Measurements from ENCODE around the gene CLEC20A. TPM values are rescaled to one million over a fixed set of nuclear protein-coding genes. Genes with fewer than 3 reads are reported as not detected.

The CLEC20A gene
- total and polyA plus RNA-seq, 9 of the 15 experiments (the other 6 are each of a cell fraction or from before 2014, with no cell fraction given) = not detected

DNA sequence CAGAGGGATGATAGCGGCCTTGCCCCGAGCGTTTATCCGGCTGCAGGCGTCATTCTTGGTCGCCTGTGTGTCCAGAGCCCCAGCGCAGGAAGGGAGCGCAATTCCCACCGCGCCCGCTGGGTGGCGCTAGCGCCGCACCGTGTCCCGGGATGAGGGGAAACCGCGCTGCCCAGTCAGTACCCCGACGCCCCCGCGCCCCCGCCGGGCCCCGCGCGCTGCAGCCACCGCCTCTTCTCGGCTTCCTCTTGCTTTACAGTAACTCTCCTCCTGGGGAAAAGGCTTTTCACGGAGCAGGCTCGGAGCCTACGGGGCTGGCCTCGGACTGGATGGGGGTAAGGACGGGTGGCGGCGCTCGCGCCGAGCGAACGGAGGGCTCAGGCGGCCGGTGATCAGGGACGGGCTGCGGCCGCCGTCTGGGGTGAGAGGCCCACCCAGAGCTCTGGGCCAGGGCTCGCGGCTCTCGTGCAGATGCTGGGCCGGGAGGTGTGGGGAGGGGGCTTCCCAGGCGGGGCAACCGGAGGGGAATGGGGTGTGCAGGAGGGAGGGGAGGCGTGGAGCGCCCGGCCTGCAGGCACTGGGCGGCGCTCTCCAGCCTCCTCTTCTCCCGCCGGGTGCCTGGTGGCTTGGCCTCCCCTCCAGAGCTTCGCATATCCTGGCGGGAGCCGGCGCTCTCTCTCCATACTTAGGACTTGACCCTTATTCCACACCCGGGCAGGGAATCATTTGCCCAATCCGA is 46.0 kb upstream of the CLEC20A start (continued):
- TF ChIP-seq, protein P1, sequence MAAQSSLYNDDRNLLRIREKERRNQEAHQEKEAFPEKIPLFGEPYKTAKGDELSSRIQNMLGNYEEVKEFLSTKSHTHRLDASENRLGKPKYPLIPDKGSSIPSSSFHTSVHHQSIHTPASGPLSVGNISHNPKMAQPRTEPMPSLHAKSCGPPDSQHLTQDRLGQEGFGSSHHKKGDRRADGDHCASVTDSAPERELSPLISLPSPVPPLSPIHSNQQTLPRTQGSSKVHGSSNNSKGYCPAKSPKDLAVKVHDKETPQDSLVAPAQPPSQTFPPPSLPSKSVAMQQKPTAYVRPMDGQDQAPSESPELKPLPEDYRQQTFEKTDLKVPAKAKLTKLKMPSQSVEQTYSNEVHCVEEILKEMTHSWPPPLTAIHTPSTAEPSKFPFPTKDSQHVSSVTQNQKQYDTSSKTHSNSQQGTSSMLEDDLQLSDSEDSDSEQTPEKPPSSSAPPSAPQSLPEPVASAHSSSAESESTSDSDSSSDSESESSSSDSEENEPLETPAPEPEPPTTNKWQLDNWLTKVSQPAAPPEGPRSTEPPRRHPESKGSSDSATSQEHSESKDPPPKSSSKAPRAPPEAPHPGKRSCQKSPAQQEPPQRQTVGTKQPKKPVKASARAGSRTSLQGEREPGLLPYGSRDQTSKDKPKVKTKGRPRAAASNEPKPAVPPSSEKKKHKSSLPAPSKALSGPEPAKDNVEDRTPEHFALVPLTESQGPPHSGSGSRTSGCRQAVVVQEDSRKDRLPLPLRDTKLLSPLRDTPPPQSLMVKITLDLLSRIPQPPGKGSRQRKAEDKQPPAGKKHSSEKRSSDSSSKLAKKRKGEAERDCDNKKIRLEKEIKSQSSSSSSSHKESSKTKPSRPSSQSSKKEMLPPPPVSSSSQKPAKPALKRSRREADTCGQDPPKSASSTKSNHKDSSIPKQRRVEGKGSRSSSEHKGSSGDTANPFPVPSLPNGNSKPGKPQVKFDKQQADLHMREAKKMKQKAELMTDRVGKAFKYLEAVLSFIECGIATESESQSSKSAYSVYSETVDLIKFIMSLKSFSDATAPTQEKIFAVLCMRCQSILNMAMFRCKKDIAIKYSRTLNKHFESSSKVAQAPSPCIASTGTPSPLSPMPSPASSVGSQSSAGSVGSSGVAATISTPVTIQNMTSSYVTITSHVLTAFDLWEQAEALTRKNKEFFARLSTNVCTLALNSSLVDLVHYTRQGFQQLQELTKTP (IDR thresholded peaks at IDR 0.05; ENCODE audit: low read depth in 1 of 2, partially characterized antibody in 2 of 2) = no peak
- no peak for TF ChIP-seq ZNF79 (CRISPR knock-in tag; IDR thresholded peaks at IDR 0.05; ENCODE audit: low read depth)
- TF ChIP-seq CREM (IDR thresholded peaks at IDR 0.05; ENCODE audit: low read depth) = peak; percentile 81
- no peak for TF ChIP-seq BDP1 (IDR thresholded peaks at IDR 0.05; ENCODE audit: insufficient read depth, insufficient read length)
- TF ChIP-seq, protein P2, sequence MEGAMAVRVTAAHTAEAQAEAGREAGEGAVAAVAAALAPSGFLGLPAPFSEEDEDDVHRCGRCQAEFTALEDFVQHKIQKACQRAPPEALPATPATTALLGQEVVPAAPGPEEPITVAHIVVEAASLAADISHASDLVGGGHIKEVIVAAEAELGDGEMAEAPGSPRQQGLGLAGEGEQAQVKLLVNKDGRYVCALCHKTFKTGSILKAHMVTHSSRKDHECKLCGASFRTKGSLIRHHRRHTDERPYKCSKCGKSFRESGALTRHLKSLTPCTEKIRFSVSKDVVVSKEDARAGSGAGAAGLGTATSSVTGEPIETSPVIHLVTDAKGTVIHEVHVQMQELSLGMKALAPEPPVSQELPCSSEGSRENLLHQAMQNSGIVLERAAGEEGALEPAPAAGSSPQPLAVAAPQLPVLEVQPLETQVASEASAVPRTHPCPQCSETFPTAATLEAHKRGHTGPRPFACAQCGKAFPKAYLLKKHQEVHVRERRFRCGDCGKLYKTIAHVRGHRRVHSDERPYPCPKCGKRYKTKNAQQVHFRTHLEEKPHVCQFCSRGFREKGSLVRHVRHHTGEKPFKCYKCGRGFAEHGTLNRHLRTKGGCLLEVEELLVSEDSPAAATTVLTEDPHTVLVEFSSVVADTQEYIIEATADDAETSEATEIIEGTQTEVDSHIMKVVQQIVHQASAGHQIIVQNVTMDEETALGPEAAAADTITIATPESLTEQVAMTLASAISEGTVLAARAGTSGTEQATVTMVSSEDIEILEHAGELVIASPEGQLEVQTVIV (CRISPR knock-in tag; IDR thresholded peaks at IDR 0.05; ENCODE audit: borderline replicate concordance) = no peak
- TF ChIP-seq FOXA1 (IDR thresholded peaks at IDR 0.05; ENCODE audit: borderline replicate concordance) = no peak
- TF ChIP-seq CXXC5 (CRISPR knock-in tag; IDR thresholded peaks at IDR 0.05) = peak; percentile 46; the same call in 1 of the 2 replicates
- TF ChIP-seq CBX8 (IDR thresholded peaks at IDR 0.05; ENCODE audit: borderline replicate concordance, extremely low read depth, low read depth, low read length, poor library complexity, severe bottlenecking) = no peak
- TF ChIP-seq PTBP1 (IDR thresholded peaks at IDR 0.05; ENCODE audit: low read depth, low read length) = no peak
- TF ChIP-seq E2F6 (IDR thresholded peaks at IDR 0.05; ENCODE audit: borderline replicate concordance in 1 of 2, extremely low read depth in 1 of 2, insufficient read depth in 1 of 2, insufficient read length in 1 of 2, low read depth in 1 of 2, low read length in 1 of 2, poor library complexity in 1 of 2, severe bottlenecking in 1 of 2) = peak in 1 of 2 experiments; percentile 53
- no peak for TF ChIP-seq SREBF2 (CRISPR knock-in tag; IDR thresholded peaks at IDR 0.05)
- TF ChIP-seq L3MBTL2 (IDR thresholded peaks at IDR 0.05) = peak; percentile 56
- no peak for TF ChIP-seq OTX1 (CRISPR knock-in tag; IDR thresholded peaks at IDR 0.05)
- TF ChIP-seq, protein P3, sequence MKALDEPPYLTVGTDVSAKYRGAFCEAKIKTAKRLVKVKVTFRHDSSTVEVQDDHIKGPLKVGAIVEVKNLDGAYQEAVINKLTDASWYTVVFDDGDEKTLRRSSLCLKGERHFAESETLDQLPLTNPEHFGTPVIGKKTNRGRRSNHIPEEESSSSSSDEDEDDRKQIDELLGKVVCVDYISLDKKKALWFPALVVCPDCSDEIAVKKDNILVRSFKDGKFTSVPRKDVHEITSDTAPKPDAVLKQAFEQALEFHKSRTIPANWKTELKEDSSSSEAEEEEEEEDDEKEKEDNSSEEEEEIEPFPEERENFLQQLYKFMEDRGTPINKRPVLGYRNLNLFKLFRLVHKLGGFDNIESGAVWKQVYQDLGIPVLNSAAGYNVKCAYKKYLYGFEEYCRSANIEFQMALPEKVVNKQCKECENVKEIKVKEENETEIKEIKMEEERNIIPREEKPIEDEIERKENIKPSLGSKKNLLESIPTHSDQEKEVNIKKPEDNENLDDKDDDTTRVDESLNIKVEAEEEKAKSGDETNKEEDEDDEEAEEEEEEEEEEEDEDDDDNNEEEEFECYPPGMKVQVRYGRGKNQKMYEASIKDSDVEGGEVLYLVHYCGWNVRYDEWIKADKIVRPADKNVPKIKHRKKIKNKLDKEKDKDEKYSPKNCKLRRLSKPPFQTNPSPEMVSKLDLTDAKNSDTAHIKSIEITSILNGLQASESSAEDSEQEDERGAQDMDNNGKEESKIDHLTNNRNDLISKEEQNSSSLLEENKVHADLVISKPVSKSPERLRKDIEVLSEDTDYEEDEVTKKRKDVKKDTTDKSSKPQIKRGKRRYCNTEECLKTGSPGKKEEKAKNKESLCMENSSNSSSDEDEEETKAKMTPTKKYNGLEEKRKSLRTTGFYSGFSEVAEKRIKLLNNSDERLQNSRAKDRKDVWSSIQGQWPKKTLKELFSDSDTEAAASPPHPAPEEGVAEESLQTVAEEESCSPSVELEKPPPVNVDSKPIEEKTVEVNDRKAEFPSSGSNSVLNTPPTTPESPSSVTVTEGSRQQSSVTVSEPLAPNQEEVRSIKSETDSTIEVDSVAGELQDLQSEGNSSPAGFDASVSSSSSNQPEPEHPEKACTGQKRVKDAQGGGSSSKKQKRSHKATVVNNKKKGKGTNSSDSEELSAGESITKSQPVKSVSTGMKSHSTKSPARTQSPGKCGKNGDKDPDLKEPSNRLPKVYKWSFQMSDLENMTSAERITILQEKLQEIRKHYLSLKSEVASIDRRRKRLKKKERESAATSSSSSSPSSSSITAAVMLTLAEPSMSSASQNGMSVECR (CRISPR knock-in tag; IDR thresholded peaks at IDR 0.05) = no peak

Data from K562 (cell line).